Nephron progenitor cell (in vitro differentiated cells): ENCODE measurements around the gene MS4A4E.
A peak's percentile ranks its signal among the peaks of the same experiment; 100 is the strongest.

ENCODE experiments used
- DNase-seq: peaks from one replicate; pipeline ENCODE4 v3.0.0; 2021
- H3K27ac Mint-ChIP-seq: 2 replicates; pipeline ENCODE4 v1.8.0; 2021; ENCODE audit warnings: mild to moderate bottlenecking, moderate library complexity, mixed read lengths
- H3K27me3 Mint-ChIP-seq: 2 replicates; pipeline ENCODE4 v1.8.0; 2021; ENCODE audit warnings: mild to moderate bottlenecking, low read depth, mixed read lengths; ENCODE audit not compliant: poor library complexity
- H3K36me3 Mint-ChIP-seq: 2 replicates; pipeline ENCODE4 v1.8.0; 2021; ENCODE audit warnings: low read depth, mixed read lengths
- H3K4me1 Mint-ChIP-seq: 2 replicates; pipeline ENCODE4 v1.8.0; 2021; ENCODE audit warnings: mixed read lengths
- H3K4me3 Mint-ChIP-seq: 2 replicates; pipeline ENCODE4 v1.8.0; 2021; ENCODE audit warnings: mild to moderate bottlenecking, moderate library complexity, mixed read lengths
- H3K9me3 Mint-ChIP-seq: 2 replicates; pipeline ENCODE4 v1.8.0; 2021; ENCODE audit warnings: mild to moderate bottlenecking, moderate library complexity, mixed read lengths
- TF ChIP-seq, protein P1 (sequence below): fragments of 200-600 bp; sonication (generic); IDR thresholded peaks from 2 replicates; pipeline ENCODE4 v1.5.0; 2021; ENCODE audit warnings: antibody characterized with exemption

MS4A4E gene

DNA sequence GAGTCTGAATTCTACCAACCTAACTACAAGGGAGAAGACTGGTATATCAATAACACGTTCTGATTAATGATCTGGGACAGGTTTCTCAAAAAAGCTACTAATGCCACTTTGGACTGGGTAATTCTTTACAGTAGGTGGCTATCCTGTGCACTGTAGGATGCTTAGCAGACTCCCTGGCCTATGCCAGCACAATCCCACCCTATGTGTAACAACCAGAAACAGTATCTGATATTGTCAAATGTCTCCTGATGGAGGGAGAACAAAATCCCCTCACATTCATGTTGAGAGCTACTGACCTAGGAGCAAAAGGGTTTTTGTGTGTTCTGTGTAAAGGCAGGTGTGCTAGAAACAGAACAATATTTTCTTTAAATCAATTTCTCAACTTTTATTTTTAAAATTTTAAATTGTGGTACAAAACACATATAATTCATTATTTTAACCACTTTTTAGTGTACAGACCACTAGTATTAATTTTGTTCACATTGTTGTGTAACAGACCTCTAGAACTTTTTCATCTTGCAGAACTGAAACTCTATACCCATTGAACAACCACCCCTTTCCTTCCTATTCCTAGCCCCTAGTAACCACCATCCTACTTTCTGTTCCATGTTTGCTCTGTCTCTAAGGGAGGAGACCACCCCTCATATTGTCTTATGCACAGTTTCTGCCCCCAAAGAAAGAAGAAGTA, 58.0 kb downstream of the MS4A4E start:
- DNase-seq: no peak
- H3K9me3 Mint-ChIP-seq: peaks cover 11% of the 10 kb centered on the region
- TF ChIP-seq, protein P1, sequence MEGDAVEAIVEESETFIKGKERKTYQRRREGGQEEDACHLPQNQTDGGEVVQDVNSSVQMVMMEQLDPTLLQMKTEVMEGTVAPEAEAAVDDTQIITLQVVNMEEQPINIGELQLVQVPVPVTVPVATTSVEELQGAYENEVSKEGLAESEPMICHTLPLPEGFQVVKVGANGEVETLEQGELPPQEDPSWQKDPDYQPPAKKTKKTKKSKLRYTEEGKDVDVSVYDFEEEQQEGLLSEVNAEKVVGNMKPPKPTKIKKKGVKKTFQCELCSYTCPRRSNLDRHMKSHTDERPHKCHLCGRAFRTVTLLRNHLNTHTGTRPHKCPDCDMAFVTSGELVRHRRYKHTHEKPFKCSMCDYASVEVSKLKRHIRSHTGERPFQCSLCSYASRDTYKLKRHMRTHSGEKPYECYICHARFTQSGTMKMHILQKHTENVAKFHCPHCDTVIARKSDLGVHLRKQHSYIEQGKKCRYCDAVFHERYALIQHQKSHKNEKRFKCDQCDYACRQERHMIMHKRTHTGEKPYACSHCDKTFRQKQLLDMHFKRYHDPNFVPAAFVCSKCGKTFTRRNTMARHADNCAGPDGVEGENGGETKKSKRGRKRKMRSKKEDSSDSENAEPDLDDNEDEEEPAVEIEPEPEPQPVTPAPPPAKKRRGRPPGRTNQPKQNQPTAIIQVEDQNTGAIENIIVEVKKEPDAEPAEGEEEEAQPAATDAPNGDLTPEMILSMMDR: no peak
- H3K4me1 Mint-ChIP-seq: peaks cover 9% of the 10 kb centered on the region
- H3K36me3 Mint-ChIP-seq: no peaks in the 10 kb centered on the region
- no peak overlapping the region for H3K27ac Mint-ChIP-seq
- no peak overlapping the region for H3K4me3 Mint-ChIP-seq
- H3K27me3 Mint-ChIP-seq: no peaks in the 10 kb centered on the region

- H3K36me3 Mint-ChIP-seq: no peaks in the 10 kb centered on the region
- H3K4me1 Mint-ChIP-seq: peaks cover 9% of the 10 kb centered on the region
- no peak overlapping the region for H3K27ac Mint-ChIP-seq
- peaks cover 11% of the 10 kb centered on the region for H3K9me3 Mint-ChIP-seq
- no peaks in the 10 kb centered on the region for H3K27me3 Mint-ChIP-seq
- no peak for DNase-seq
- TF ChIP-seq, protein P1: no peak
- H3K4me3 Mint-ChIP-seq: no peak overlapping the region
Observed at GRCh38 chr11:60183591-60184205, 59.2 kb downstream of the MS4A4E start.

DNA sequence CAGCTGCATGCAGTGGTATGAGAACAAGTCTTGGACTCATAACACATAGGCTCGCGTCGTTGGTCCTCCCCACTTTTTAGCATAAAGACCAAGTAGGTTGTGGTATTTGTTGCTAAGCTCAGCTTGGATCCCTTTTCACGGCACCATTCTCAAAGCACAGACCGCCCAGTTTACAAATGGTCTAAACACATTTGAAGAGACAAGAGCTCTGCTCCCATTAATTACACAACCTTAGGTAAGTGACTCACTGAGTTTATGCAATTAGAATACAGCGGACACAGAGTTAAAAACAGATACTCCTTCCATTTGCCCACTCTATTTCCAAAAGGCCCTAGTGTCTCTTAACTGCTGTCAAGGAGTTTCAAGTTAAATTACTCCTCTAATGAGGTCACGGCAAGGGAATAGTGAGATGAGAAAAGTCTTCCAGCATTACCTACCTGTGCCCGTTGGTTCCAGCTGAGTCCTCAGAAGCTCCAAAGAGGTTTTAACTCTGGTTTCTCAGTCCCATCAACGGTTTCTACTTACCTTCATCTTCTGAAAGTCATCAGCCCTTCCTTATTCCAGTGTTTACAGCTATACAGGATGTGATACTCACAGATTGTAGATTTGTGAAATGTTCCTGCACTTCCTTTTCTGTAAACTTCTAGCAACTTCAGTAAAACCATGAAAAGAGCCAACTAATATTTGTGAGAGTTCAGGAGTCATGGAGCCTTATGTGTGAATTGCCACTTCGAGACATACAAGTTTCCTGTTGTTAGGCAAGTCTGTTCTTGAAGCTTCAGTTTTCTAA, 60.2 kb downstream of the MS4A4E start, which contains the start of gene MS4A6A:
Gene MS4A6A (minus strand): TSS at position 543 of the 790 bp plus-strand sequence. CDS start 1,356 bp downstream, outside the sequence.
- Mint-ChIP-seq H3K9me3 (peaks cover 11% of the 10 kb centered on the region), H3K4me3 (no peak within 1 kb of the TSS), H3K27ac (no peak within 1 kb of the TSS), H3K36me3 (no peaks in the 10 kb centered on the region), H3K27me3 (no peaks in the 10 kb centered on the region), H3K4me1 (peaks cover 9% of the 10 kb centered on the region)
- TF ChIP-seq, protein P1: no peak
- no peak for DNase-seq

GRCh38 chr11:60175860-60176275, 67.1 kb downstream of the MS4A4E start:
- no peaks in the 10 kb centered on the region for H3K9me3 Mint-ChIP-seq
- DNase-seq: no peak
- TF ChIP-seq, protein P1: no peak
- no peaks in the 10 kb centered on the region for H3K36me3 Mint-ChIP-seq
- H3K27ac Mint-ChIP-seq: peak overlapping the region; percentile 28
- no peak overlapping the region for H3K4me3 Mint-ChIP-seq
- H3K4me1 Mint-ChIP-seq: no peaks in the 10 kb centered on the region
- no peaks in the 10 kb centered on the region for H3K27me3 Mint-ChIP-seq

- TF ChIP-seq, protein P1: no peak
Observed at GRCh38 chr11:60172011-60172410, 70.9 kb downstream of the MS4A4E start.

More at GRCh38 chr11:60172011-60172410, 70.9 kb downstream of the MS4A4E start:
- H3K4me3 Mint-ChIP-seq: no peak overlapping the region
- H3K4me1 Mint-ChIP-seq: no peaks in the 10 kb centered on the region
- no peak for DNase-seq
- no peaks in the 10 kb centered on the region for H3K36me3 Mint-ChIP-seq
- no peaks in the 10 kb centered on the region for H3K27me3 Mint-ChIP-seq
- H3K27ac Mint-ChIP-seq: no peak overlapping the region
- H3K9me3 Mint-ChIP-seq: peaks cover 28% of the 10 kb centered on the region
